H9 (cell line): ENCODE measurements around the gene PRR29. TPM values are rescaled to one million over a fixed set of nuclear protein-coding genes. Genes with fewer than 3 reads are reported as not detected.

Experiments
- DNase-seq: peaks from one replicate; pipeline ENCODE4 v3.0.0-alpha.2; 2017
- H2AFZ ChIP-seq: one replicate; pipeline ENCODE4 v1.6.1; 2013; ENCODE audit warnings: mild to moderate bottlenecking, low read length, control low read depth, moderate library complexity
- H2AK5ac ChIP-seq: 2 replicates; pipeline ENCODE4 v1.6.1; 2013; ENCODE audit warnings: low read length, control low read depth, mixed read lengths; ENCODE audit not compliant: insufficient read length
- H2BK120ac ChIP-seq: one replicate; pipeline ENCODE4 v1.6.1; 2013; ENCODE audit warnings: low read depth, mild to moderate bottlenecking, low read length, control low read depth, inconsistent platforms; ENCODE audit not compliant: poor library complexity, severe bottlenecking
- H2BK12ac ChIP-seq: 2 replicates; pipeline ENCODE4 v1.6.1; 2013; ENCODE audit warnings: low read length, control low read depth, mixed read lengths, low read depth; ENCODE audit not compliant: insufficient read length
- H2BK15ac ChIP-seq: 2 replicates; pipeline ENCODE4 v1.6.1; 2013; ENCODE audit warnings: low read depth, low read length, control low read depth
- H2BK20ac ChIP-seq: one replicate; pipeline ENCODE4 v1.6.1; 2013; ENCODE audit warnings: low read depth, mild to moderate bottlenecking, low read length, control low read depth, inconsistent platforms; ENCODE audit not compliant: poor library complexity, severe bottlenecking
- H2BK5ac ChIP-seq: 2 replicates; pipeline ENCODE4 v1.6.1; 2013; ENCODE audit warnings: low read length, control low read depth, mixed read lengths; ENCODE audit not compliant: insufficient read length
- H3K14ac ChIP-seq: 2 replicates; pipeline ENCODE4 v1.6.1; 2013; ENCODE audit warnings: low read length, control low read depth; ENCODE audit not compliant: insufficient read depth
- H3K18ac ChIP-seq: 2 replicates; pipeline ENCODE4 v1.6.1; 2013; ENCODE audit warnings: low read depth, mild to moderate bottlenecking, mixed read lengths, low read length, control low read depth; ENCODE audit not compliant: insufficient read length
- H3K23ac ChIP-seq: 2 replicates; pipeline ENCODE4 v1.6.1; 2013; ENCODE audit warnings: low read length, control low read depth, mixed read lengths, low read depth; ENCODE audit not compliant: insufficient read length
- H3K23me2 ChIP-seq: 2 replicates; pipeline ENCODE4 v1.6.1; 2013; ENCODE audit warnings: low read depth, mild to moderate bottlenecking, mixed read lengths, low read length, control low read depth; ENCODE audit not compliant: insufficient read length, poor library complexity, severe bottlenecking
- H3K27ac ChIP-seq: 2 replicates; pipeline ENCODE4 v1.5.1; 2013; ENCODE audit warnings: low read length, control low read depth, mixed read lengths, low read depth; ENCODE audit not compliant: insufficient read length
- H3K27me3 ChIP-seq: 2 replicates; pipeline ENCODE4 v1.6.1; 2013; ENCODE audit warnings: low read length, control low read depth, inconsistent platforms; ENCODE audit not compliant: insufficient read depth
- H3K4ac ChIP-seq: 2 replicates; pipeline ENCODE4 v1.6.1; 2013; ENCODE audit warnings: low read depth, mild to moderate bottlenecking, control low read depth, inconsistent platforms, low read length, moderate library complexity
- H3K4me1 ChIP-seq: 2 replicates; pipeline ENCODE4 v1.6.1; 2013; ENCODE audit warnings: low read length, control low read depth, inconsistent platforms; ENCODE audit not compliant: insufficient read depth
- H3K4me2 ChIP-seq: 2 replicates; pipeline ENCODE4 v1.6.1; 2013; ENCODE audit warnings: low read length, control low read depth, mixed read lengths; ENCODE audit not compliant: insufficient read length, insufficient read depth
- H3K56ac ChIP-seq: 2 replicates; pipeline ENCODE4 v1.6.1; 2013; ENCODE audit warnings: low read depth, mild to moderate bottlenecking, mixed read lengths, low read length, control low read depth; ENCODE audit not compliant: insufficient read length
- H3K79me1 ChIP-seq: 2 replicates; pipeline ENCODE4 v1.6.1; 2013; ENCODE audit warnings: low read depth, mild to moderate bottlenecking, moderate library complexity, low read length, control low read depth, inconsistent platforms; ENCODE audit not compliant: insufficient read depth, poor library complexity, severe bottlenecking
- H3K79me2 ChIP-seq: 2 replicates; pipeline ENCODE4 v1.6.1; 2013; ENCODE audit warnings: low read length, control low read depth, inconsistent platforms; ENCODE audit not compliant: insufficient read depth
- H3K9ac ChIP-seq: 2 replicates; pipeline ENCODE4 v1.6.1; 2013; ENCODE audit warnings: low read length, control low read depth, mixed read lengths; ENCODE audit not compliant: insufficient read length; ENCODE audit errors: extremely low read depth
- H3K9me3 ChIP-seq: one replicate; pipeline ENCODE4 v1.6.1; 2013; ENCODE audit warnings: low read depth, low read length, inconsistent platforms; ENCODE audit not compliant: control insufficient read depth
- H3T11ph ChIP-seq: one replicate; pipeline ENCODE4 v1.6.1; 2013; ENCODE audit warnings: mild to moderate bottlenecking, low read length, control low read depth, inconsistent platforms
- H4K20me1 ChIP-seq: one replicate; pipeline ENCODE4 v1.6.1; 2013; ENCODE audit not compliant: control insufficient read depth, insufficient read length, insufficient read depth
- H4K5ac ChIP-seq: 2 replicates; pipeline ENCODE4 v1.6.1; 2013; ENCODE audit warnings: low read depth, mild to moderate bottlenecking, mixed read lengths, low read length, control low read depth; ENCODE audit not compliant: insufficient read length
- H4K8ac ChIP-seq: replicated peaks from 2 replicates; pipeline ENCODE4 v1.6.1; 2013; ENCODE audit warnings: low read length, control low read depth, mixed read lengths, low read depth; ENCODE audit not compliant: insufficient read length
- H4K91ac ChIP-seq: 2 replicates; pipeline ENCODE4 v1.6.1; 2013; ENCODE audit warnings: low read depth, mild to moderate bottlenecking, moderate library complexity, mixed read lengths, low read length, control low read depth; ENCODE audit not compliant: insufficient read length
- H3K27ac Mint-ChIP-seq, 3 experiments: 2 replicates in 2 of 3; 3 replicates in 1 of 3; pipeline ENCODE4 v1.8.0; 2020 to 2021; ENCODE audit warnings: mixed read lengths in 3 of 3, mild to moderate bottlenecking in 1 of 3, moderate library complexity in 1 of 3
- H3K27me3 Mint-ChIP-seq: 2 replicates; pipeline ENCODE4 v1.8.0; 2021; ENCODE audit warnings: low read depth, mild to moderate bottlenecking, moderate library complexity, mixed read lengths
- H3K36me3 Mint-ChIP-seq, 3 experiments: 2 replicates in 2 of 3; 3 replicates in 1 of 3; pipeline ENCODE4 v1.8.0; 2020 to 2021; ENCODE audit warnings: low read depth in 3 of 3, mixed read lengths in 3 of 3; ENCODE audit not compliant: insufficient read depth in 1 of 3
- H3K4me1 Mint-ChIP-seq, 2 experiments: 2 replicates each; pipeline ENCODE4 v1.8.0; 2020; ENCODE audit warnings: mixed read lengths in 2 of 2
- H3K4me3 Mint-ChIP-seq, 2 experiments: 2 replicates in 1 of 2; 3 replicates in 1 of 2; pipeline ENCODE4 v1.8.0; 2020 to 2021; ENCODE audit warnings: mild to moderate bottlenecking in 2 of 2, mixed read lengths in 2 of 2, moderate library complexity in 1 of 2
- H3K9me3 Mint-ChIP-seq, 2 experiments: 2 replicates in 1 of 2; 3 replicates in 1 of 2; pipeline ENCODE4 v1.8.0; 2020; ENCODE audit warnings: mild to moderate bottlenecking in 2 of 2, mixed read lengths in 2 of 2, moderate library complexity in 1 of 2
- CTCF ChIP-seq: fragments of 200-600 bp; sonication (generic); conservative IDR thresholded peaks from 3 replicates; pipeline ENCODE4 v1.8.0; 2021; ENCODE audit warnings: antibody characterized with exemption, mild to moderate bottlenecking
- WGBS: extraction: QIAGEN DNeasy Blood & Tissue Kit; methylation state at CpG from one replicate; pipeline ENCODE4 v1.1.7; 2013; ENCODE audit warnings: missing lambda C conversion rate, low lambda C conversion rate, mixed read lengths; ENCODE audit not compliant: insufficient read length; ENCODE audit errors: extremely low coverage; 5-methylcytosine and 5-hydroxymethylcytosine counted together
- total RNA-seq: library from RNA; stranded (reverse); gene quantifications from 2 replicates; pipeline ENCODE4 v1.2.1, GENCODE V29; 2021

PRR29 gene
- total RNA-seq, 1 experiment from 2014 or later, result 0.87 TPM

- Histone ChIP-seq H3K23ac (no peak overlapping the region), H2BK15ac (no peak overlapping the region), H3K9ac (no peak overlapping the region), H3K23me2 (no peaks in the 10 kb centered on the region), H2BK5ac (no peak overlapping the region), H3K4me2 (no peak overlapping the region), H3K9me3 (no peaks in the 10 kb centered on the region), H4K91ac (no peak overlapping the region), H2BK12ac (no peak overlapping the region), H3K4me1 (no peaks in the 10 kb centered on the region; the same call in 1 of the 2 replicates), H2BK120ac (no peak overlapping the region), H2AK5ac (no peak overlapping the region), H3K18ac (peak overlapping the region; percentile 30), H3K79me1 (no peaks in the 10 kb centered on the region), H3K4ac (no peak overlapping the region), H2AFZ (peak overlapping the region; percentile 86), H3T11ph (no peak overlapping the region), H3K27me3 (no peaks in the 10 kb centered on the region), H3K56ac (no peak overlapping the region), H2BK20ac (no peak overlapping the region), H3K27ac (no peak overlapping the region), H3K79me2 (no peaks in the 10 kb centered on the region), H3K14ac (0 out of 2 replicates have a peak overlapping the region, but pooled peaks have one; percentile 66), H4K8ac (no peak overlapping the region), H4K20me1 (no peaks in the 10 kb centered on the region), H4K5ac (no peak overlapping the region)
- Mint-ChIP-seq H3K27ac (no peak overlapping the region; a peak in 2 of 7 replicates), H3K4me1 (peaks cover 8 to 26% of the 10 kb centered on the region in 2 experiments), H3K27me3 (peaks cover 26% of the 10 kb centered on the region), H3K4me3 (peak overlapping the region in 1 of 2 experiments; percentile 18; a peak in 1 of 5 replicates), H3K9me3 (no peaks in the 10 kb centered on the region; a peak in 2 of 5 replicates), H3K36me3 (no peaks in the 10 kb centered on the region)
- TF ChIP-seq CTCF, result no peak
- WGBS, result no CpG with 5 or more reads among the region's 35 CpGs
- DNase-seq, result peak; percentile 66
Measured at GRCh38 chr17:63988741-63989621, 9.2 kb upstream of the PRR29 start.
